ENCODE results near the gene KCNJ15. TPM values are rescaled to one million over a fixed set of nuclear protein-coding genes. Genes with fewer than 3 reads are reported as not detected.

Gene KCNJ15
- total and polyA plus RNA-seq, 2 experiments from 2014 or later = 1.2 to 2.1 TPM

DNA sequence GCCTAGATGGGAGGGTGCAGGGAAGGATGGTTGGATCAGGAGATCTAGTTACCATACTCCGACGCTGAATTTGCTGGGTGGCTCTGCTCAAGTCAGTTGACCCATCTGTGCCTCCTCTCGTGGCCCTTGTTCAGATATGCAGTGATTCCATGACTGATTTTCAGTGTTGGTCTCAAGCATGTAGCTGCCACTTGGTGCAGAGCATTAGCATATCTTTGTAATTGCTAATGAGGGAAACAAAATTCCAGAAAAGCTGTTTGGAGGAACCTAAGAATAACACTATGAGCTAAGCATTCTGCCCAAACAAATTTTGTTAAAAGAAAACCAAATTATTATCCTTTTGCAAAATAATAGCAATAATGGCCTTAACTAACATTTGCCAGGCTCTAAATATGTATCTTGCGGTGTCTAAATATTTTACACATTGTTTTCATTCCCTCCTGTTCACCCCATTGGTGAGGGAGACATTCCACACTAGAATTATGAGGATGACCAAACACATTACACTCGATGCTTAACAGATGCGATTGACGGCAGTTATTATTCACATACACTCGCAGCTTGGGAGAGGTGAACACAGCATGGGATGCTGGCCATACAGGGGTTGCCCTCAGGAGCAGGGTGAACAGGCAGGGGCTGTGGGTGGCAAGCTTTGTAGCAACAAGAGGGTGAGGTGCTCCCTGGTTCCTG is 69.1 kb downstream of the KCNJ15 start:
- WGBS, 2 experiments (ENCODE audit: low coverage in 1 of 2, low lambda C conversion rate in 2 of 2, missing lambda C conversion rate in 2 of 2) = 65 to 71% methylated on average over 8 of the region's 8 CpGs
- Histone ChIP-seq H4K20me1 (ENCODE audit: insufficient read depth) (no peaks in the 10 kb centered on the region), H3K4me2 (ENCODE audit: unreplicated experiment) (no peak overlapping the region), H3K9me2 (ENCODE audit: insufficient read depth) (no peaks in the 10 kb centered on the region), H3K4me3 (no peak overlapping the region), H3F3A (ENCODE audit: insufficient read depth) (peaks cover 52% of the 10 kb centered on the region), H2AFZ (no peak overlapping the region), H3K9me3 (ENCODE audit: low read depth) (no peaks in the 10 kb centered on the region), H3K36me3 (ENCODE audit: low read depth) (no peaks in the 10 kb centered on the region), H3K4me1 (ENCODE audit: insufficient read depth) (peaks cover 75% of the 10 kb centered on the region), H3K27me3 (replicated peaks; ENCODE audit: insufficient read depth) (no peaks in the 10 kb centered on the region), H3K9ac (no peak overlapping the region), H3K79me2 (ENCODE audit: insufficient read depth) (no peaks in the 10 kb centered on the region), H3K27ac (no peak overlapping the region)
- in situ Hi-C loops (cut with MboI) = no loop called here
- DNase-seq = no peak
- no peak for TF ChIP-seq EZH2 (IDR thresholded peaks at IDR 0.05; ENCODE audit: insufficient read depth, poor library complexity, severe bottlenecking)
- TF ChIP-seq EZH2phosphoT487 (IDR thresholded peaks at IDR 0.05; ENCODE audit: insufficient read depth, low read depth) = no peak

DNA sequence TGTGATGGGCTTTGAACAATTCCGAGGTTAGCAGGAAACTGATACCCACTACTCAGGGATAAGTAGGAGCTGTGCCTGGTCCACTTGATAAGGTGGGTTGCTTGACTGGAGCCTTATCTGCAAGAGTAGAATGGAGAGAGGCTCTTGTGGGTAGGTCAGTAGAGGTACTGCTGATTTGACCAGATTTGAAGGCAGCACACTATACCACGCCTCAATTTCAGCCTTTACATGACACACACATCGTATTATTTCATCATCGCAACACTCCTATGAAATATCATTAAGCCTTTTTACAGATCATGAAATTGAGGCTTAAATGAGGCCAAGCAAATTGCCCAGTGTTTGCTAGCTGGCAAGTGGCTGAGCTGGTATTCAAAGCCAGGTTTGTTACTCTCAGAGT is 69.6 kb downstream of the KCNJ15 start:
- H3K4me1 ChIP-seq (ENCODE audit: insufficient read depth) = peaks cover 71% of the 10 kb centered on the region
- in situ Hi-C loops (cut with MboI) = no loop called here

DNA sequence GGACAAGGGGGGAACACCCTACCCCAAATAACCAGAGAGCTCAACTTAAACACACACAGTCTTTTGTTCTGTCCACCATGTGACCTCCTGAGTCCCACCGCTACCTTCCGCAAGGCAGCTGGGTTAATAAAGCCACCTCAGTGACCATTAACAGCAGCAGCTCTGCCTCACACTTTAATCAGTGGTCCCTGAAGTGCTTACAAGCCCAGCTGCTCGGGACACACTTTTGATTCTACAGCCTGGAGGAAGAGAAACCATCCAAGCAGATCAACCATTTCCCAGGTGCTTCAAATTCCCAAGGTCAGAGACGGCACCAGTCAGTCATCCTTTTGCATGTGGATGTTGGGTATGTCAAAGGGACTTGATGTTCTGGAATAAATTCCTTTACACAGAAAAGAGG is 70.1 kb downstream of the KCNJ15 start:
- no peaks in the 10 kb centered on the region for H3K36me3 ChIP-seq (ENCODE audit: low read depth)
- no peaks in the 10 kb centered on the region for H3K79me2 ChIP-seq (ENCODE audit: insufficient read depth)
- H4K20me1 ChIP-seq (ENCODE audit: insufficient read depth) = no peaks in the 10 kb centered on the region
- no peak for DNase-seq
- H3K9me2 ChIP-seq (ENCODE audit: insufficient read depth) = no peaks in the 10 kb centered on the region
- in situ Hi-C loops (cut with MboI) = no loop called here
- no peak overlapping the region for H3K27ac ChIP-seq
- H3K9ac ChIP-seq = no peak overlapping the region
- WGBS, 2 experiments (ENCODE audit: low coverage in 1 of 2, low lambda C conversion rate in 2 of 2, missing lambda C conversion rate in 2 of 2) = 83 to 88% methylated on average over 4 of the region's 4 CpGs
- no peak for TF ChIP-seq EZH2phosphoT487 (IDR thresholded peaks at IDR 0.05; ENCODE audit: insufficient read depth, low read depth)
- TF ChIP-seq EZH2 (IDR thresholded peaks at IDR 0.05; ENCODE audit: insufficient read depth, poor library complexity, severe bottlenecking) = no peak
- H3K27me3 ChIP-seq (replicated peaks; ENCODE audit: insufficient read depth) = no peaks in the 10 kb centered on the region
- H3K9me3 ChIP-seq (ENCODE audit: low read depth) = no peaks in the 10 kb centered on the region
- no peak overlapping the region for H2AFZ ChIP-seq
- peaks cover 66% of the 10 kb centered on the region for H3K4me1 ChIP-seq (ENCODE audit: insufficient read depth)
- no peak overlapping the region for H3K4me3 ChIP-seq
- peaks cover 42% of the 10 kb centered on the region for H3F3A ChIP-seq (ENCODE audit: insufficient read depth)
- H3K4me2 ChIP-seq (ENCODE audit: unreplicated experiment) = no peak overlapping the region

More for the DNA sequence above, 69.6 kb downstream of the KCNJ15 start:
- no peaks in the 10 kb centered on the region for H3K79me2 ChIP-seq (ENCODE audit: insufficient read depth)
- H3K36me3 ChIP-seq (ENCODE audit: low read depth) = no peaks in the 10 kb centered on the region
- TF ChIP-seq EZH2 (IDR thresholded peaks at IDR 0.05; ENCODE audit: insufficient read depth, poor library complexity, severe bottlenecking) = no peak
- no peak overlapping the region for H2AFZ ChIP-seq
- H3F3A ChIP-seq (ENCODE audit: insufficient read depth) = peaks cover 47% of the 10 kb centered on the region
- H4K20me1 ChIP-seq (ENCODE audit: insufficient read depth) = no peaks in the 10 kb centered on the region
- H3K27ac ChIP-seq = no peak overlapping the region
- H3K4me2 ChIP-seq (ENCODE audit: unreplicated experiment) = no peak overlapping the region
- H3K9ac ChIP-seq = no peak overlapping the region
- 97 to 98% methylated on average over 4 of the region's 4 CpGs for WGBS, 2 experiments (ENCODE audit: low coverage in 1 of 2, low lambda C conversion rate in 2 of 2, missing lambda C conversion rate in 2 of 2)
- H3K27me3 ChIP-seq (replicated peaks; ENCODE audit: insufficient read depth) = no peaks in the 10 kb centered on the region
- no peaks in the 10 kb centered on the region for H3K9me3 ChIP-seq (ENCODE audit: low read depth)
- H3K9me2 ChIP-seq (ENCODE audit: insufficient read depth) = no peaks in the 10 kb centered on the region
- DNase-seq = no peak
- no peak overlapping the region for H3K4me3 ChIP-seq

DNA sequence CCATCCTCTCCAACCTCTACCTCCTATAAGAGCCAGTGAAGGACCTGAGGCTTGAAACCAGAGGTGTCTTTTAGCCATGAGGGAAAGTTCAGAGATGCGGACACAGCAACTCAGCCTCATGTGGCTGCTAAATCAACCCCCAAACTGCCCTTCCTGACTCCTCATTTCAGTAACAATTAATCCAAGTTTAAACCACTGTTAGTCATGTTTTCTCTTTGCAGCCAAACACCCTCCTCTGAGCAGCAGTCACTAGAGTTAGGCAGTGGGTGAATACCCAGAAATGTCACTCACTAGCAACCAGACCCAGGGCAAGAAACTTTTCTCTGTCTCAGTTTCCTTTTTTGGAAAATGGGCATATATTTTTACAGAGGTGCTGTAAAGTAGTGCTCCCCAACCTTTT is 71.2 kb downstream of the KCNJ15 start:
- Histone ChIP-seq H3K4me1 (ENCODE audit: insufficient read depth) (peaks cover 55% of the 10 kb centered on the region), H3F3A (ENCODE audit: insufficient read depth) (peaks cover 31% of the 10 kb centered on the region), H4K20me1 (ENCODE audit: insufficient read depth) (no peaks in the 10 kb centered on the region), H3K9ac (no peak overlapping the region), H3K36me3 (ENCODE audit: low read depth) (no peaks in the 10 kb centered on the region), H3K4me3 (no peak overlapping the region), H2AFZ (no peak overlapping the region), H3K9me2 (ENCODE audit: insufficient read depth) (no peaks in the 10 kb centered on the region), H3K79me2 (ENCODE audit: insufficient read depth) (no peaks in the 10 kb centered on the region), H3K27me3 (replicated peaks; ENCODE audit: insufficient read depth) (no peaks in the 10 kb centered on the region), H3K4me2 (ENCODE audit: unreplicated experiment) (no peak overlapping the region), H3K9me3 (ENCODE audit: low read depth) (no peaks in the 10 kb centered on the region), H3K27ac (peak overlapping the region; percentile 23)
- 52 to 60% methylated on average over 1 of the region's 1 CpG for WGBS, 2 experiments (ENCODE audit: low coverage in 1 of 2, low lambda C conversion rate in 2 of 2, missing lambda C conversion rate in 2 of 2)
- no peak for TF ChIP-seq EZH2phosphoT487 (IDR thresholded peaks at IDR 0.05; ENCODE audit: insufficient read depth, low read depth)
- no peak for TF ChIP-seq EZH2 (IDR thresholded peaks at IDR 0.05; ENCODE audit: insufficient read depth, poor library complexity, severe bottlenecking)
- in situ Hi-C loops (cut with MboI) = no loop called here
- DNase-seq = peak; percentile 72
